Suprapubic skin (tissue), 3 donors: ENCODE measurements around the gene IPPK.

ENCODE experiments used
- CTCF ChIP-seq, 2 donors: fragments of 200-600 bp in 1 of 2; fragments of 450-650 bp in 1 of 2; sonication (generic) in 1 of 2; IDR thresholded peaks; one replicate each; pipeline ENCODE4 v1.5.1; 2016 to 2019; ENCODE audit warnings: antibody characterized with exemption in 2 of 2, mild to moderate bottlenecking in 1 of 2, moderate library complexity in 1 of 2
- POLR2AphosphoS5 ChIP-seq, 3 donors: sonication (generic); formaldehyde crosslinking; IDR thresholded peaks; one replicate each; pipeline ENCODE4 v1.6.1; 2017; ENCODE audit warnings: antibody characterized with exemption in 3 of 3

- TF ChIP-seq CTCF (IDR thresholded peaks at IDR 0.05): no peak
- no peak for TF ChIP-seq POLR2AphosphoS5 (IDR thresholded peaks at IDR 0.05)
Observed at GRCh38 chr9:92704528-92704927, 34.6 kb upstream of the IPPK start.
